ENCODE results near the gene DMAC2L. TPM values are rescaled to one million over a fixed set of nuclear protein-coding genes. Genes with fewer than 3 reads are reported as not detected.
A peak's percentile ranks its signal among the peaks of the same experiment; 100 is the strongest.

Gene DMAC2L
- total RNA-seq, 1 experiment from 2014 or later = 14.0 TPM

GRCh38 chr14:50311972-50312733, at the start of gene DMAC2L, which contains the start of gene L2HGDH (continued):
- TF ChIP-seq, protein P1, sequence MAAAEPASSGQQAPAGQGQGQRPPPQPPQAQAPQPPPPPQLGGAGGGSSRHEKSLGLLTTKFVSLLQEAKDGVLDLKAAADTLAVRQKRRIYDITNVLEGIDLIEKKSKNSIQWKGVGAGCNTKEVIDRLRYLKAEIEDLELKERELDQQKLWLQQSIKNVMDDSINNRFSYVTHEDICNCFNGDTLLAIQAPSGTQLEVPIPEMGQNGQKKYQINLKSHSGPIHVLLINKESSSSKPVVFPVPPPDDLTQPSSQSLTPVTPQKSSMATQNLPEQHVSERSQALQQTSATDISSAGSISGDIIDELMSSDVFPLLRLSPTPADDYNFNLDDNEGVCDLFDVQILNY (CRISPR knock-in tag; IDR thresholded peaks at IDR 0.05) = peak; percentile 82
- TF ChIP-seq NR3C1 (CRISPR knock-in tag; conservative IDR thresholded peaks at IDR 0.05; ENCODE audit: low read depth) (no peak), SP1 (CRISPR knock-in tag; conservative IDR thresholded peaks at IDR 0.05) (peak; percentile 97), ARID4B (CRISPR knock-in tag; IDR thresholded peaks at IDR 0.05; ENCODE audit: borderline replicate concordance) (peak; percentile 80; the same call in 1 of the 2 replicates), TEAD4 (CRISPR knock-in tag; IDR thresholded peaks at IDR 0.05) (no peak), IRF2 (CRISPR knock-in tag; IDR thresholded peaks at IDR 0.05; ENCODE audit: borderline replicate concordance, low read depth) (no peak), ATF2 (CRISPR knock-in tag; IDR thresholded peaks at IDR 0.05; ENCODE audit: borderline replicate concordance, low read depth) (no peak), ZNF671 (CRISPR knock-in tag; IDR thresholded peaks at IDR 0.05) (no peak), ATF6 (CRISPR knock-in tag; IDR thresholded peaks at IDR 0.05) (no peak), NFYB (CRISPR knock-in tag; conservative IDR thresholded peaks at IDR 0.05; ENCODE audit: low read depth) (peak; percentile 66; the same call in 1 of the 2 replicates), ZNF232 (CRISPR knock-in tag; IDR thresholded peaks at IDR 0.05) (peak; percentile 93), ETV6 (CRISPR knock-in tag; IDR thresholded peaks at IDR 0.05) (peak; percentile 95), ELF4 (CRISPR knock-in tag; IDR thresholded peaks at IDR 0.05; ENCODE audit: low read depth) (0 out of 2 replicates have a peak, but pooled peaks have one; percentile 44), EMX1 (CRISPR knock-in tag; IDR thresholded peaks at IDR 0.05) (no peak), FOXJ3 (CRISPR knock-in tag; IDR thresholded peaks at IDR 0.05; ENCODE audit: borderline replicate concordance) (no peak; the same call in 1 of the 2 replicates), ZNF423 (CRISPR knock-in tag; IDR thresholded peaks at IDR 0.05) (0 out of 2 replicates have a peak, but pooled peaks have one; percentile 43), ATF1 (CRISPR knock-in tag; IDR thresholded peaks at IDR 0.05) (0 out of 2 replicates have a peak, but pooled peaks have one; percentile 77), HMGXB4 (CRISPR knock-in tag; IDR thresholded peaks at IDR 0.05) (no peak; the same call in 1 of the 2 replicates)
- TF ChIP-seq, protein P2, sequence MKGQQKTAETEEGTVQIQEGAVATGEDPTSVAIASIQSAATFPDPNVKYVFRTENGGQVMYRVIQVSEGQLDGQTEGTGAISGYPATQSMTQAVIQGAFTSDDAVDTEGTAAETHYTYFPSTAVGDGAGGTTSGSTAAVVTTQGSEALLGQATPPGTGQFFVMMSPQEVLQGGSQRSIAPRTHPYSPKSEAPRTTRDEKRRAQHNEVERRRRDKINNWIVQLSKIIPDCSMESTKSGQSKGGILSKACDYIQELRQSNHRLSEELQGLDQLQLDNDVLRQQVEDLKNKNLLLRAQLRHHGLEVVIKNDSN (CRISPR knock-in tag; IDR thresholded peaks at IDR 0.05) = peak; percentile 87
- TF ChIP-seq, protein P3, sequence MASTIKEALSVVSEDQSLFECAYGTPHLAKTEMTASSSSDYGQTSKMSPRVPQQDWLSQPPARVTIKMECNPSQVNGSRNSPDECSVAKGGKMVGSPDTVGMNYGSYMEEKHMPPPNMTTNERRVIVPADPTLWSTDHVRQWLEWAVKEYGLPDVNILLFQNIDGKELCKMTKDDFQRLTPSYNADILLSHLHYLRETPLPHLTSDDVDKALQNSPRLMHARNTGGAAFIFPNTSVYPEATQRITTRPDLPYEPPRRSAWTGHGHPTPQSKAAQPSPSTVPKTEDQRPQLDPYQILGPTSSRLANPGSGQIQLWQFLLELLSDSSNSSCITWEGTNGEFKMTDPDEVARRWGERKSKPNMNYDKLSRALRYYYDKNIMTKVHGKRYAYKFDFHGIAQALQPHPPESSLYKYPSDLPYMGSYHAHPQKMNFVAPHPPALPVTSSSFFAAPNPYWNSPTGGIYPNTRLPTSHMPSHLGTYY (CRISPR knock-in tag; IDR thresholded peaks at IDR 0.05) = no peak
- TF ChIP-seq, protein P4, sequence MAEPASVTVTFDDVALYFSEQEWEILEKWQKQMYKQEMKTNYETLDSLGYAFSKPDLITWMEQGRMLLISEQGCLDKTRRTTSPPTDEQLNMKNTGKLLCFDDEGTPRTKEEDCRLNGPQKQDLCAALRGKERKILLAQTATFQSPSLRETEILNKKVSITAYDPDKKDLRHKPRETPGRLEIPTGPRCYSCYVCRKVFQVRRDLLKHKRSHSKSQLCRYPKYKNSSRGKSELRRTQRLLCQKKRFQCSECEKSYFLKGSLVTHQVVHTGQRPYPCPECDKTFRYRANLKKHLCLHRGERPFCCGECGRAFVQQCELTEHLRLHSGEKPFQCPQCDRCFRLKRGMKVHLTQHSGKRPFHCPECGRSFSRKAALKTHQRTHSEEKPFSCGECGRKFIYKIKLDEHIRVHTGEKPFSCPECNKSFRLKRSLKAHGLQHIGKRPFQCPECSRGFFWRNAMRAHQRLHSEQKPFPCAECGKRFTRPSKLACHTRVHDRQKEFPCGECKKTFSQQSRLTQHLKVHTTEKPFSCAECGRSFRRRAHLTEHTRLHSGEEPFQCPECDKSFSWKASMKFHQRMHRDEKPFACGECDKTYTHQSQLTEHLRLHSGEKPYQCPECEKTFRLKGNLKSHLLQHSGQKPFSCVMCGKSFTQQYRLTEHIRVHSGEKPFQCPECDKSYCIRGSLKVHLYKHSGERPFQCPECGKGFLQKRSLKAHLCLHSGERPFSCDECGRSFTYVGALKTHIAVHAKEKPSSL (CRISPR knock-in tag; conservative IDR thresholded peaks at IDR 0.05) = no peak
- TF ChIP-seq, protein P5, sequence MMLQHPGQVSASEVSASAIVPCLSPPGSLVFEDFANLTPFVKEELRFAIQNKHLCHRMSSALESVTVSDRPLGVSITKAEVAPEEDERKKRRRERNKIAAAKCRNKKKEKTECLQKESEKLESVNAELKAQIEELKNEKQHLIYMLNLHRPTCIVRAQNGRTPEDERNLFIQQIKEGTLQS (CRISPR knock-in tag; conservative IDR thresholded peaks at IDR 0.05) = peak; percentile 69; the same call in 1 of the 2 replicates
